ENCODE data around the gene RAB26.
"Not testable (repeated sequence)": the region's sequence is repeated elsewhere in the genome, so short reads cannot be mapped to it uniquely, and the experiment has no call there.

DNA sequence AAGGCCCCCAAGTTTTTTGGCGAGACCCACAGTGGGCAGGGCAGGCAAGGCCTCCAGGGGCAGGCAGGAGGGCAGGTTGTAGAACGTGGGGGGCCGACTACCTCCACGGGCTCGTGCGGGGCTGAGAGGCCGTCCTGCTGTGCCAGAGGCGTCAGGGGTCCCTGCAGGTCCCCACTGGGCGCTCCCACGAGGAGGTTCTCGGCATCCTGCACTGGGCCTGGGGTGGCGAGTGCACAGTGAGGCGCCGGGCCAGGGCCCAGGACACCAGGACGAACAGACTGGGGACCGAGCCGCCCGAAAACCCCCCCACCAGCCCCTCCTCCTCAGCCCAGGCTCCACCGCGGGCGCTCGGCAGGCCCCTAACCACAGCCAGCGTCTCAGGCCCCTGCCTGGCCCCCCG lies 32.0 kb upstream of the RAB26 start:
- TF ChIP-seq, protein P1, sequence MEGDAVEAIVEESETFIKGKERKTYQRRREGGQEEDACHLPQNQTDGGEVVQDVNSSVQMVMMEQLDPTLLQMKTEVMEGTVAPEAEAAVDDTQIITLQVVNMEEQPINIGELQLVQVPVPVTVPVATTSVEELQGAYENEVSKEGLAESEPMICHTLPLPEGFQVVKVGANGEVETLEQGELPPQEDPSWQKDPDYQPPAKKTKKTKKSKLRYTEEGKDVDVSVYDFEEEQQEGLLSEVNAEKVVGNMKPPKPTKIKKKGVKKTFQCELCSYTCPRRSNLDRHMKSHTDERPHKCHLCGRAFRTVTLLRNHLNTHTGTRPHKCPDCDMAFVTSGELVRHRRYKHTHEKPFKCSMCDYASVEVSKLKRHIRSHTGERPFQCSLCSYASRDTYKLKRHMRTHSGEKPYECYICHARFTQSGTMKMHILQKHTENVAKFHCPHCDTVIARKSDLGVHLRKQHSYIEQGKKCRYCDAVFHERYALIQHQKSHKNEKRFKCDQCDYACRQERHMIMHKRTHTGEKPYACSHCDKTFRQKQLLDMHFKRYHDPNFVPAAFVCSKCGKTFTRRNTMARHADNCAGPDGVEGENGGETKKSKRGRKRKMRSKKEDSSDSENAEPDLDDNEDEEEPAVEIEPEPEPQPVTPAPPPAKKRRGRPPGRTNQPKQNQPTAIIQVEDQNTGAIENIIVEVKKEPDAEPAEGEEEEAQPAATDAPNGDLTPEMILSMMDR (IDR thresholded peaks at IDR 0.05; ENCODE audit: extremely low read depth in 1 of 2, insufficient read depth in 1 of 2, low read depth in 1 of 2, low read length in 2 of 2): not testable (repeated sequence)
- TF ChIP-seq POLR2A (IDR thresholded peaks at IDR 0.05; ENCODE audit: low read depth, low read length); FOS (IDR thresholded peaks at IDR 0.05; ENCODE audit: borderline replicate concordance, insufficient read depth, low read length): not testable (repeated sequence)
